ENCODE data around the gene LIN7A.
"Not testable (repeated sequence)": the region's sequence is repeated elsewhere in the genome, so short reads cannot be mapped to it uniquely, and the experiment has no call there.

The LIN7A gene

DNA sequence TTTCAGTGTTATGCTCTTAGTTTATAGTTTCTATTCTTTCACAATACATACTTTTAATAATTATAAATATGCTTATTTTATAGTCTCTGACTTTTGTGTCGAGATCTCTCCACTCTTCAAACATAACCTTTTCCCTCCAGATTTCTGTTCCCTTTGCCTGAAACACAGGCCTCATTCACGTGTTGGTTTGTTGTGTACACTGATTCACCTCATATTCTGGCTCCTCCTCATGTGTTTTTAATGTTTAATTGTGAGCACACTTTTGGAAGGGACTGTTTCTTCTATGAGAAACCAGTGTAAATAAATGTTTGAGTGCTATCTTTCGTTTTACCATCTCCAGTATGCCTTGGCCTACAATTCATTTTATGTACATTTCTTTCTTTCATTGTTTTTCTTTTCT lies 20.1 kb downstream of the LIN7A start:
- no peak for DNase-seq

GRCh38 chr12:80912901-80913770 lies 24.6 kb downstream of the LIN7A start:
- no peak for DNase-seq

DNA sequence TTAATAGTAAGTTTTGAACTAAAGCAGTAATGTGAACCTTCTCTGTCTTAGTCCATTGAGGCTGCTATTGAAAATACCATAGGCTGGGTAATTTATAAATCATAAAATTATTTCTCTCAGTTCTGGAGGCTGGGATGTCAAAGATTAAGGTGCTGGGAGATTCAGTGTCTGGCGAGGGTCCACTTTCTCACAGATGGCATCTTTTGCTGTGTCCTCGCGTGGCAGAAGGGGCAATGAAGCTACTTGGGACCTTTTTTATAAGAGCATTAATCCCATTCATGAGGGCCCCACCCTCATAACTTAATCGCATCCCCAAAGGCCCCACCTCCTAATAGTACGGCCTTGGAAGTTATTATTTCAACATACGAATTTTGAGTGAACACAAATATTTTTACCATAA lies 28.4 kb downstream of the LIN7A start:
- no peak for DNase-seq

DNA sequence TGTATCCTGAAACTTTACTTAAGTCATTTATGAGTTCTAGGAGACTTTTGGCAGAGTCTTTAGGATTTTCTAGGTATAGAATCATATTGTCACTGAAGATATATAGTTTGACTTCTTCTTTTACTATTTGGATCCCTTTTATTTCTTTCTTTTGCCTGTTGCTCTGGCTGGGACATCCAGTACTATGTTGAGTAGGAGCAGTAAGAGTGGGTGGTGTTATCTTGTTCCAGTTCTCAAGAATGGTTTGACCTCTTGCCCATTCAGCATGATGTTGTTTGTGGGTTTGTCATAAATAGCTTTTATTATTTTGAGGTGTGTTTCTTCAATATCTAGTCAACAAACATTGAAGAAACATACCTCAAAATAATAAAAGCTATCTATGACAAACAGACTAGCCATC lies 35.0 kb downstream of the LIN7A start:
- DNase-seq, result no peak

GRCh38 chr12:80901661-80902060 lies 36.1 kb downstream of the LIN7A start:
- no peak for DNase-seq

- no peak for DNase-seq
Measured at GRCh38 chr12:80895240-80895639, 42.5 kb downstream of the LIN7A start.

GRCh38 chr12:80894179-80894578 lies 43.6 kb downstream of the LIN7A start:
- no peak for DNase-seq

GRCh38 chr12:80892597-80893445 lies 44.9 kb downstream of the LIN7A start:
- no peak for DNase-seq

- DNase-seq, result no peak
Measured at GRCh38 chr12:80884651-80885050, 53.1 kb downstream of the LIN7A start.

DNA sequence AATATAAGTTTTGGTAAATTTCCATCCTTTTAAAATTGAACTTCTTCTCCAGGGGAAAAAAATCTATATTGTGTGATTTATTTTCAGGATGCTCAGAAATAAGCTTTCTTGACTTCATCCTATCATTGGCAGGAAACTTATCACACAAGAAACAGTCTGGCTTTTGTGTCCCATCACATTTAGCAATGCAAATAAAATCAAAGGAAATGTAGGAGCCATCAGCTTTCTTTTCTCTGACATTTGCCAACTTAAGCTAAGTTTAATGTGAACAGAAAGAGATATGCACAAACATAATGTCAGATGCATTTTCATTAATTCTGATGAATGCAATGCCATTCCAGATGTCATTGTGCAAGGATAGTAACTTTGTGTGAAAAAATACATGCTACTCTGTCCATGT lies 56.6 kb downstream of the LIN7A start:
- DNase-seq, result no peak

DNA sequence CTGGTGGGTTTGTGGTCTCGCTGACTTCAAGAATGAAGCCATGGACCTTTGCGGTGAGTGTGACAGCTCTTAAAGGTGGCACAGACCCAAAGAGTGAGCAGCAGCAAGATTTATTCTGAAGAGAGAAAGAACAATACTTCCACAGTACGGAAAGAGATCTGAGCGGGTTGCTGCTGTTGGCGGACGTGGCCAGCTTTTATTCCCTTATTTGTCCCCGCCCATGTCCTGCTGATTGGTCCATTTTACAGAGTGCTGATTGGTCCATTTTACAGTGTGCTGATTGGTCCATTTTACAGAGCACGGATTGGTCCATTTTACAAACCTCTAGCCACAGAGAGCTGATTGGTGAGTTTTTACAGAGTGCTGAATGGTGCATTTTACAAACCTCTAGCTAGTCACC lies 59.3 kb downstream of the LIN7A start:
- not testable (repeated sequence) for DNase-seq

GRCh38 chr12:80877721-80878265 lies 59.9 kb downstream of the LIN7A start:
- DNase-seq, result no peak

- no peak for DNase-seq
Measured at GRCh38 chr12:80872053-80872452, 65.7 kb downstream of the LIN7A start.

- no peak for DNase-seq
Measured at GRCh38 chr12:80869264-80869663, 68.5 kb downstream of the LIN7A start.

DNA sequence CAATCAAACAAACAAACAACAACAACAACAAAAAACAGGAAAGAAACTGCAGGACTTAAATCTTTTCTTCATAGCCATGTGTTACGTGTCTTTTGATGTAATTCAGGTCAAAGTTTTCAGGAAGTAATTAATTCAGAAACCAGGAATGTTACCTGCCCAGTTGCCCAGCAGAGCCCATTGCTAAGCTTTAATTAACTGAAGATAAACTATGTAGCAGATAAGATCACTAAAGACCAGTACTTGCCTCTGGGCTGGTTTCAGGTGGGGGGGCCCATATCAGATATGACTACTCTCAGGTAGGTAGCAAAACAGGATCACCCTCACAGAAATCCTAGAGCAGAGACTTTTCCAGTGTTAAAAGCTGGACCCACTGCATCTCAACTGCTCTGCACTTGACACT lies 69.2 kb downstream of the LIN7A start:
- DNase-seq, result no peak

- DNase-seq, result no peak
Measured at GRCh38 chr12:80867941-80868340, 69.8 kb downstream of the LIN7A start.

GRCh38 chr12:80864046-80864735 lies 73.5 kb downstream of the LIN7A start:
- DNase-seq, result no peak

- no peak for DNase-seq
Measured at GRCh38 chr12:80862531-80862930, 75.2 kb downstream of the LIN7A start.

GRCh38 chr12:80861641-80862378 lies 75.9 kb downstream of the LIN7A start:
- no peak for DNase-seq

GRCh38 chr12:80860928-80861327 lies 76.8 kb downstream of the LIN7A start:
- no peak for DNase-seq

GRCh38 chr12:80860206-80860605 lies 77.5 kb downstream of the LIN7A start:
- no peak for DNase-seq

DNA sequence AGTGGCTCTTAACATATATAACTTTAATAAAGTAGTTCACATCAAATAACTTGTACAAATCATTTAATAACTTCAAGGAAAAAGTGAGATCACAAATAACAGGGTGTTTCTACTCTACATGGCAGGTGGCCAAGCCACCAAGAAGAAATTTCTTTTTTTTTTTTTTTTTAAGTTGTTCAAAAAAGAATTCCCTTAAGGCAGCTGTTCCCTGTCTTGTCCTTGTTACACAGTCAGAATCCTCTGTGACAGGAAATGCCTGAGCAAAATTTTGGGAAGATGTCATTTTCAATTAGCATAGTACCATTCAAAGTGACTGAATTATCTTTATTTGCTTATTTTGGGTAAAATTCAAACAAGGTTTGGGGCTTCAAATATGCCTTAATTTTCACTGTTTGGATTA lies 79.4 kb downstream of the LIN7A start:
- DNase-seq, result no peak
